Head of caudate nucleus (tissue), 42 donors: ENCODE data around the gene OR51A2.
"Not testable (repeated sequence)": the region's sequence is repeated elsewhere in the genome, so short reads cannot be mapped to it uniquely, and the experiment has no call there.

Experiments used
- DNase-seq, 42 donors: peaks; one replicate each; pipeline versions ENCODE4 v3.0.0 to v3.0.0-alpha.2; 2020 to 2021; ENCODE audit warnings: mixed read lengths in 7 of 42
- intact Hi-C: fragments of 100-400 bp; cut with DNase I; formaldehyde crosslinking; loops from one replicate; pipeline ENCODE4 v1.15.0; 2022

The OR51A2 gene

GRCh38 chr11:4955613-4956012 is at the start of gene OR51A2:
Gene OR51A2 (minus strand): TSS chr11:4955713. CDS start chr11:4955713, 0 bp downstream.
- intact Hi-C loops, DNase-seq: not testable (repeated sequence)

- peak; percentile 16 to 82 (median 60) for DNase-seq
- intact Hi-C loops = loop anchor here (10.0 kb wide), 2 partner anchors 370 to 820 kb away; partner anchors contain the start of gene OR51D1
Measured at GRCh38 chr11:5004424-5005274, 49.1 kb upstream of the OR51A2 start.

- intact Hi-C loops = no loop called here
- DNase-seq = no peak
Measured at GRCh38 chr11:4994551-4994950, 39.0 kb upstream of the OR51A2 start, which contains the start of gene OR51L1. Gene OR51L1 (plus strand): TSS chr11:4994851. CDS start chr11:4998983, 4,132 bp downstream.

GRCh38 chr11:4991060-4991459 is 35.5 kb upstream of the OR51A2 start:
- no peak for DNase-seq
- intact Hi-C loops = no loop called here

GRCh38 chr11:4983841-4984240 is 28.3 kb upstream of the OR51A2 start:
- DNase-seq = no peak
- intact Hi-C loops = no loop called here

- no peak for DNase-seq
Measured at GRCh38 chr11:4982678-4983077, 27.2 kb upstream of the OR51A2 start.

GRCh38 chr11:4979036-4979435 is 23.5 kb upstream of the OR51A2 start:
- intact Hi-C loops = no loop called here
- DNase-seq = no peak

More at GRCh38 chr11:4982678-4983077, 27.2 kb upstream of the OR51A2 start:
- intact Hi-C loops = no loop called here

GRCh38 chr11:4975436-4975835 is 19.9 kb upstream of the OR51A2 start:
- intact Hi-C loops = no loop called here
- no peak for DNase-seq

GRCh38 chr11:4962816-4963215 is 7.3 kb upstream of the OR51A2 start:
- intact Hi-C loops = no loop called here
- DNase-seq = no peak

GRCh38 chr11:4960877-4961276 is 5.4 kb upstream of the OR51A2 start:
- DNase-seq = no peak
- intact Hi-C loops = no loop called here

GRCh38 chr11:4957396-4957795 is 1.9 kb upstream of the OR51A2 start:
- no peak for DNase-seq
- intact Hi-C loops = no loop called here

- DNase-seq = no peak
- intact Hi-C loops = no loop called here
Measured at GRCh38 chr11:4947505-4947904, 8.0 kb downstream of the OR51A2 start, which contains the start of gene OR51A4. Gene OR51A4 (minus strand): TSS chr11:4947605. CDS start chr11:4947100, 505 bp downstream.

- no peak for DNase-seq
- intact Hi-C loops = no loop called here
Measured at GRCh38 chr11:4936745-4937144, 18.8 kb downstream of the OR51A2 start.

- DNase-seq = no peak
- intact Hi-C loops = no loop called here
Measured at GRCh38 chr11:4932751-4933150, 22.8 kb downstream of the OR51A2 start.

GRCh38 chr11:4926608-4927007 is 28.9 kb downstream of the OR51A2 start:
- intact Hi-C loops = no loop called here
- no peak for DNase-seq

GRCh38 chr11:4924239-4924638 is 31.3 kb downstream of the OR51A2 start, which contains the start of gene OR51G1:
Gene OR51G1 (minus strand): TSS chr11:4924339. CDS start chr11:4924339, 0 bp downstream.
- intact Hi-C loops = no loop called here
- no peak for DNase-seq

- no peak for DNase-seq
- intact Hi-C loops = no loop called here
Measured at GRCh38 chr11:4922304-4922703, 33.2 kb downstream of the OR51A2 start.

GRCh38 chr11:4921796-4922195 is 33.7 kb downstream of the OR51A2 start:
- intact Hi-C loops = no loop called here
- no peak for DNase-seq

GRCh38 chr11:4919250-4919649 is 36.3 kb downstream of the OR51A2 start, which contains the start of gene OR51G2:
Gene OR51G2 (minus strand): TSS chr11:4919350. CDS start chr11:4915663, 3,687 bp downstream.
- intact Hi-C loops = no loop called here
- no peak for DNase-seq

GRCh38 chr11:4916581-4916980 is 38.9 kb downstream of the OR51A2 start:
- intact Hi-C loops = no loop called here
- no peak for DNase-seq
